Measurements from ENCODE around the gene A4GNT.

DNA sequence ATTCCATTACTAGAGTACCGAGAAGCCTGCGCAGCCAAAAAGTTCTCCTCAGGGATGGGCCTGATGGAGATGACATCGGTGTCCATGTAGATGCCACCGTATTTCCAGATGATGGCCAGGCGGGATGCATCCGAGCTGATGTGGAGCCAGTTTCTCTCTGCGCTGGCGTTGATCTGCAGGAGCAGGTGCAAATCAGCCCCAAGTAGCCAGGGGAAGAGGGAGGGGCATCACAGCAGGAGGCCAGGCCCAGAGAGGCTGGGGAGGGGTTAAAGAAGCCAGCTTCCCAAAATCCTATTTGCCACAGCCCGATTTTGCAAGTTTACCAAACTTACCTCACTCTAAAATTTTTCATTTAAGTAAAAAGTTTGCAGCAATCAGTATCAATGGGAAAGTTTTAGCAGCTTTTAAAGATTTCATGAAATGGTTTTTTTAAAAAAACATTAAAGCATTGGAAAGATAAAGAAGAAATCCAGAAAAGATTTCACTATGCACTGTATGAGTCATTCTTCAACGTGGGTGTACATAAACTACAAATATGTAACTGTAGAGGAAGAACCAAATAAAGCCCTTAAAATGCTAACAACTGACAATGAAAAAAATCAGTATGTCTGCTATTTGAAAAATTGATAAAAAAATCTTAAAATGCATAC, 7.4 kb downstream of the A4GNT start:
- TF ChIP-seq, protein P1, sequence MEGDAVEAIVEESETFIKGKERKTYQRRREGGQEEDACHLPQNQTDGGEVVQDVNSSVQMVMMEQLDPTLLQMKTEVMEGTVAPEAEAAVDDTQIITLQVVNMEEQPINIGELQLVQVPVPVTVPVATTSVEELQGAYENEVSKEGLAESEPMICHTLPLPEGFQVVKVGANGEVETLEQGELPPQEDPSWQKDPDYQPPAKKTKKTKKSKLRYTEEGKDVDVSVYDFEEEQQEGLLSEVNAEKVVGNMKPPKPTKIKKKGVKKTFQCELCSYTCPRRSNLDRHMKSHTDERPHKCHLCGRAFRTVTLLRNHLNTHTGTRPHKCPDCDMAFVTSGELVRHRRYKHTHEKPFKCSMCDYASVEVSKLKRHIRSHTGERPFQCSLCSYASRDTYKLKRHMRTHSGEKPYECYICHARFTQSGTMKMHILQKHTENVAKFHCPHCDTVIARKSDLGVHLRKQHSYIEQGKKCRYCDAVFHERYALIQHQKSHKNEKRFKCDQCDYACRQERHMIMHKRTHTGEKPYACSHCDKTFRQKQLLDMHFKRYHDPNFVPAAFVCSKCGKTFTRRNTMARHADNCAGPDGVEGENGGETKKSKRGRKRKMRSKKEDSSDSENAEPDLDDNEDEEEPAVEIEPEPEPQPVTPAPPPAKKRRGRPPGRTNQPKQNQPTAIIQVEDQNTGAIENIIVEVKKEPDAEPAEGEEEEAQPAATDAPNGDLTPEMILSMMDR (conservative IDR thresholded peaks at IDR 0.05 in 1 of 2, IDR thresholded peaks at IDR 0.05 in 1 of 2; ENCODE audit: extremely low read depth in 1 of 2, insufficient read depth in 1 of 2, low read depth in 1 of 2, low read length in 2 of 2): no peak
- TF ChIP-seq EZH2 (IDR thresholded peaks at IDR 0.05; ENCODE audit: borderline replicate concordance, low read length): no peak
